ENCODE measurements around the gene OR5AC2. TPM values are rescaled to one million over a fixed set of nuclear protein-coding genes. Genes with fewer than 3 reads are reported as not detected.

The OR5AC2 gene
- total and polyA plus RNA-seq, 2 of the 13 experiments (the other 11 are each of a cell fraction or from before 2014, with no cell fraction given): not detected

DNA sequence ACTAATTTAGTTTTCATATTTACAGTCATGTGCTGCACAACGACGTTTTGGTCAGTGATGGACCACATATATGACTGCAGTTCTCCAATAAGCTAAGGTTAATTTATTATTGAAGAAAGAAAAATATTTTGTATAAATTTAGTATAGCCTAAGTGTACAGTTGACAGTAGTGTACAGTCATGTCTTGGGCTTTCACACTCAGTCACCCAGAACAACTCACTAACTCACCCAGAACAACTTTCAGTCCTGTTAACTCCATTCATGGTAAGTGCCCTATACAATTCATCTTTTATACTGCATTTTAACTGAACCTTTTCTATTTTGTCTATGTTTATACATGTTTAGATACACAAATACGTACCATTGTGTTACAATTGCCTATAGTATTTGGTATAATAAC lies 48.1 kb upstream of the OR5AC2 start (continued):
- TF ChIP-seq, protein P1, sequence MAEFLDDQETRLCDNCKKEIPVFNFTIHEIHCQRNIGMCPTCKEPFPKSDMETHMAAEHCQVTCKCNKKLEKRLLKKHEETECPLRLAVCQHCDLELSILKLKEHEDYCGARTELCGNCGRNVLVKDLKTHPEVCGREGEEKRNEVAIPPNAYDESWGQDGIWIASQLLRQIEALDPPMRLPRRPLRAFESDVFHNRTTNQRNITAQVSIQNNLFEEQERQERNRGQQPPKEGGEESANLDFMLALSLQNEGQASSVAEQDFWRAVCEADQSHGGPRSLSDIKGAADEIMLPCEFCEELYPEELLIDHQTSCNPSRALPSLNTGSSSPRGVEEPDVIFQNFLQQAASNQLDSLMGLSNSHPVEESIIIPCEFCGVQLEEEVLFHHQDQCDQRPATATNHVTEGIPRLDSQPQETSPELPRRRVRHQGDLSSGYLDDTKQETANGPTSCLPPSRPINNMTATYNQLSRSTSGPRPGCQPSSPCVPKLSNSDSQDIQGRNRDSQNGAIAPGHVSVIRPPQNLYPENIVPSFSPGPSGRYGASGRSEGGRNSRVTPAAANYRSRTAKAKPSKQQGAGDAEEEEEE (CRISPR knock-in tag; IDR thresholded peaks at IDR 0.05; ENCODE audit: borderline replicate concordance): no peak
- no peak for TF ChIP-seq ZNF558 (CRISPR knock-in tag; IDR thresholded peaks at IDR 0.05; ENCODE audit: borderline replicate concordance)
- TF ChIP-seq ZFP36 (IDR thresholded peaks at IDR 0.05; ENCODE audit: borderline replicate concordance, low read depth, low read length, partially characterized antibody): no peak
- no peak for TF ChIP-seq DR1 (CRISPR knock-in tag; IDR thresholded peaks at IDR 0.05)
- no peak for TF ChIP-seq KAT7 (CRISPR knock-in tag; IDR thresholded peaks at IDR 0.05; ENCODE audit: borderline replicate concordance)
- no peak for TF ChIP-seq TFE3 (CRISPR knock-in tag; IDR thresholded peaks at IDR 0.05)

DNA sequence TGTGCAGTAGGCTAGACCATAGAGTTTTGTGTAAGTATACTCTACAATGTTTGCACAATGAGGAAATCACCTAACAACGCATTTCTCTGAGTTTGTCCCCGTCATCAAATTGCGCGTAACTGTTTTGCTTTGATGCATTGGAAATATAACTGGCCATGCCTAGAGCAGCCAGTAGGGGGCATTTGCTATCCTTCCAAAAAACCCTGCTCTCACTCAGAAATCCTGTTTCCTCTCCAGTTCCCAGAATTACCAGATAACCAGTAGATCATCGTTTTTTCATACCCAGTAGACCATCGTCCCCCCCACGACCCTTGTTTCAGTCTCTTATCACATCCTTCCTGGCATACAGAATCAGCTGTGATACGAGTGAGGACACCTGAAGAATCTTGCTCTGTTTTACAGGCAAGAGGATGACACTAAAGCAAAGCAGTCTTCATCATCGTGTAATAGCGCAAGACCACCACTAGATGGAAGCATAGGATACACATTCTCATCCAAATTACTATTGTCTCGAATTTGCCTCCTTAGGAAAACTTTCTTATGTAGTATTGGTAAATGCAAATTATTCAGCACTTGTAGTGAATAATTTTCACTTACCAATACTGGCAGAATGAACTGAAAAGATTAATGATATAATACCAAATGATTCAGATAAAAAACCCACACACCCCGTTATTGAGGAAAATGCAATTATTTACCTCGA lies 47.5 kb upstream of the OR5AC2 start:
- Histone ChIP-seq H3K79me2 (ENCODE audit: insufficient read depth, low read length) (no peaks in the 10 kb centered on the region), H3K36me3 (replicated peaks in 1 of 2; ENCODE audit: control insufficient read depth in 1 of 2, insufficient read depth in 2 of 2, low read length in 2 of 2) (no peaks in the 10 kb centered on the region), H3K4me2 (ENCODE audit: low read depth, low read length) (peak overlapping the region; percentile 82), H3K4me1 (ENCODE audit: insufficient read depth, low read length) (no peaks in the 10 kb centered on the region), H3K9me3 (ENCODE audit: low read length) (0 out of 2 replicates have a peak, but pooled peaks cover 5% of the 10 kb centered on the region), H3K4me3 (replicated peaks in 1 of 3; ENCODE audit: insufficient read depth in 1 of 3, low read depth in 2 of 3, low read length in 3 of 3) (peak overlapping the region in 2 of 3 experiments; percentile 38 to 45; a peak in 2 of 6 replicates), H2AFZ (ENCODE audit: low read length) (peak overlapping the region; percentile 72), H4K20me1 (ENCODE audit: insufficient read depth, low read length) (no peaks in the 10 kb centered on the region), H3K27me3 (ENCODE audit: control insufficient read depth in 1 of 2, insufficient read depth in 2 of 2, low read length in 2 of 2) (no peaks in the 10 kb centered on the region), H3K9ac (ENCODE audit: insufficient read depth, low read depth, low read length) (no peak overlapping the region), H3K27ac (ENCODE audit: extremely low read length, insufficient read depth, low read length) (no peak overlapping the region)
- WGBS (ENCODE audit: low lambda C conversion rate): 13% methylated on average over 13 of the region's 13 CpGs
- ATAC-seq (peak; percentile 98), FAIRE-seq (peak; percentile 82), DNase-seq (ENCODE audit: low spot score) (peak; percentile 78)
- ChIA-PET POLR2A (no interaction called here), CTCF (ENCODE audit: low intra/inter-chr PET ratio, low total read pairs) (interaction anchor here (1.1 to 3.8 kb wide), 4 partner anchors 146 to 304 kb away, joined by 3 to 104 read pairs (median 6); no protein-coding TSS in a partner anchor)
- in situ Hi-C loops (cut with HindIII; ENCODE audit: extremely low pct_ligation_motif_present, low pct_unique_long_range_greater_than_20kb) (loop anchor here (5.0 to 25.0 kb wide), 2 partner anchors 288 to 523 kb away; no protein-coding TSS in a partner anchor), intact Hi-C loops (cut with micrococcal nuclease; ENCODE audit: unreplicated experiment) (loop anchor here (1.0 to 10.0 kb wide), 4 partner anchors 146 to 555 kb away; partner anchors contain the start of gene CPOX)
- no TSS peak for BruUV-seq (replicated peaks)
- no peak for TF ChIP-seq BHLHE40 (IDR thresholded peaks at IDR 0.05; ENCODE audit: low read length)
- TF ChIP-seq MXD4 (CRISPR knock-in tag; IDR thresholded peaks at IDR 0.05): 0 out of 2 replicates have a peak, but pooled peaks have one; percentile 26
- TF ChIP-seq ZNF543 (CRISPR knock-in tag; IDR thresholded peaks at IDR 0.05): no peak
- 0 out of 2 replicates have a peak, but pooled peaks have one; percentile 43 for TF ChIP-seq ZNF280D (CRISPR knock-in tag; IDR thresholded peaks at IDR 0.05)
- TF ChIP-seq XRCC5 (optimal IDR thresholded peaks at IDR 0.05; ENCODE audit: low read length): peak; percentile 46
- TF ChIP-seq, protein P2, sequence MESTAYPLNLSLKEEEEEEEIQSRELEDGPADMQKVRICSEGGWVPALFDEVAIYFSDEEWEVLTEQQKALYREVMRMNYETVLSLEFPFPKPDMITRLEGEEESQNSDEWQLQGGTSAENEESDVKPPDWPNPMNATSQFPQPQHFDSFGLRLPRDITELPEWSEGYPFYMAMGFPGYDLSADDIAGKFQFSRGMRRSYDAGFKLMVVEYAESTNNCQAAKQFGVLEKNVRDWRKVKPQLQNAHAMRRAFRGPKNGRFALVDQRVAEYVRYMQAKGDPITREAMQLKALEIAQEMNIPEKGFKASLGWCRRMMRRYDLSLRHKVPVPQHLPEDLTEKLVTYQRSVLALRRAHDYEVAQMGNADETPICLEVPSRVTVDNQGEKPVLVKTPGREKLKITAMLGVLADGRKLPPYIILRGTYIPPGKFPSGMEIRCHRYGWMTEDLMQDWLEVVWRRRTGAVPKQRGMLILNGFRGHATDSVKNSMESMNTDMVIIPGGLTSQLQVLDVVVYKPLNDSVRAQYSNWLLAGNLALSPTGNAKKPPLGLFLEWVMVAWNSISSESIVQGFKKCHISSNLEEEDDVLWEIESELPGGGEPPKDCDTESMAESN (CRISPR knock-in tag; conservative IDR thresholded peaks at IDR 0.05): 0 out of 2 replicates have a peak, but pooled peaks have one; percentile 43
- 0 out of 2 replicates have a peak, but pooled peaks have one; percentile 47 for TF ChIP-seq ZNF605 (CRISPR knock-in tag; IDR thresholded peaks at IDR 0.05)
